ENCODE measurements around the gene INO80B.
"Not testable (repeated sequence)": the region's sequence is repeated elsewhere in the genome, so short reads cannot be mapped to it uniquely, and the experiment has no call there.

INO80B gene

DNA sequence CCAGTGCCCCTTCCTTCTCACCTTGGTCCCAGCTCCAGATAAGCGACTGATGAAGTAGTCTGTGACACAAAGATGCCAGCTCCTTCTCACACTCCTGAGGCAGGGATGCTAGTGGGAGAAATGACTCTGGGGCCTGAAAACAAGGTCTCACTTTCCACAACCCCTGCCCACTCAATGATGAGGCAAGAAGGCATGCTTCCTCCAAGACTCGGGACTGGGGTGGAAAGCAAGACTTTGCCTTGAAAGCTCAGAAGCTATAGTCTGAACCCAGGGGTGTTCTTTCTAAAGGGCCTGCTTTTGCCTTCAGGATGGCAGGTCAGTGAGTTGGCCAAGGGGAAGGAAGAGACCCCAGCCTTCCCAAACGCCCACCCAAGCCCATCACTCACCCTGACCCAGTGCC lies 26.5 kb downstream of the INO80B start:
- DNase-seq (ENCODE audit: low spot score), result no peak
- TF ChIP-seq, protein P1, sequence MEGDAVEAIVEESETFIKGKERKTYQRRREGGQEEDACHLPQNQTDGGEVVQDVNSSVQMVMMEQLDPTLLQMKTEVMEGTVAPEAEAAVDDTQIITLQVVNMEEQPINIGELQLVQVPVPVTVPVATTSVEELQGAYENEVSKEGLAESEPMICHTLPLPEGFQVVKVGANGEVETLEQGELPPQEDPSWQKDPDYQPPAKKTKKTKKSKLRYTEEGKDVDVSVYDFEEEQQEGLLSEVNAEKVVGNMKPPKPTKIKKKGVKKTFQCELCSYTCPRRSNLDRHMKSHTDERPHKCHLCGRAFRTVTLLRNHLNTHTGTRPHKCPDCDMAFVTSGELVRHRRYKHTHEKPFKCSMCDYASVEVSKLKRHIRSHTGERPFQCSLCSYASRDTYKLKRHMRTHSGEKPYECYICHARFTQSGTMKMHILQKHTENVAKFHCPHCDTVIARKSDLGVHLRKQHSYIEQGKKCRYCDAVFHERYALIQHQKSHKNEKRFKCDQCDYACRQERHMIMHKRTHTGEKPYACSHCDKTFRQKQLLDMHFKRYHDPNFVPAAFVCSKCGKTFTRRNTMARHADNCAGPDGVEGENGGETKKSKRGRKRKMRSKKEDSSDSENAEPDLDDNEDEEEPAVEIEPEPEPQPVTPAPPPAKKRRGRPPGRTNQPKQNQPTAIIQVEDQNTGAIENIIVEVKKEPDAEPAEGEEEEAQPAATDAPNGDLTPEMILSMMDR (IDR thresholded peaks at IDR 0.05; ENCODE audit: extremely low read depth, missing control alignments), result no peak

DNA sequence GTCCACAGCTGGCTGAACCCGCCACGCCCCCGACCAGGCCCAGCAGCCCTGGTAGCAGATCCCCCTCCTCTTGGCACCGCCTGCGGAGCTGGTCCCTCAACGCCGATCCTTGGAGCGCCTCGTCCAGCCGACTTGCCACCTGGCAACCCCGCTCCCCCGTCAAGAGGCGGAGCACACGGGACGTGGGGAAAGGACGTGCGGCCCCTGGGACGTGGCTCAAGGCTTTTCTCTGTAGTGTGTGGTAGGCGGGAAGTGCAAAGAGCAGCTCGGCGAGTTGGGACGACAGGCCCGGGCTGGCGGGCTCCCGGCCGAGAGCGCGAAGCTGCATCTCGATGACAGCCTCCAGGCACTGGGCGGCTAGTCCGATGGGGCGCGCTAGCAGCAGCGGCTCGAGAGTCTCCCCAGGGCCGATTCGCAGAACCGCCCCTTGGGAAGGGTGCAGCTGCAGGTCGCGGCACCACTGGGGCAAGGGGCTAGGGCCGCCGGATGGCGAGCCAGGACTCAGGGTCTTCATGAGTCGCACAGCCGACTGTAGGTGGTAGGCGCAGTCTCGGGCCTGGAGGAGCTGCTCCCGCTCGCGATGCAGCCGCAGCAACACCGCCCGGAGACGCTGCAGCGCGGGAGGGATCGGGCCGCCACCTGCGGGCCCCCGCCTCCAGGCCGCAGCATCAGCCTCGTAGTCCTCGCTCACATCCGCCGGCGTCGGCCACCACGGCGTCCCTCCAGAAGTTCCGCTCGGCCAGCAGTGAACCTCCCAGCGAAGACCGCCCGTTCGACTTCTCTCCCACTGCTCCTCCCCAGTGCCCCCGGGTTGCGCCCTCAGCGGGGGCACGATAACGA lies 27.3 kb downstream of the INO80B start:
- DNase-seq (ENCODE audit: low spot score), result peak; percentile 66
- TF ChIP-seq, protein P1 (IDR thresholded peaks at IDR 0.05; ENCODE audit: extremely low read depth, missing control alignments), result no peak

DNA sequence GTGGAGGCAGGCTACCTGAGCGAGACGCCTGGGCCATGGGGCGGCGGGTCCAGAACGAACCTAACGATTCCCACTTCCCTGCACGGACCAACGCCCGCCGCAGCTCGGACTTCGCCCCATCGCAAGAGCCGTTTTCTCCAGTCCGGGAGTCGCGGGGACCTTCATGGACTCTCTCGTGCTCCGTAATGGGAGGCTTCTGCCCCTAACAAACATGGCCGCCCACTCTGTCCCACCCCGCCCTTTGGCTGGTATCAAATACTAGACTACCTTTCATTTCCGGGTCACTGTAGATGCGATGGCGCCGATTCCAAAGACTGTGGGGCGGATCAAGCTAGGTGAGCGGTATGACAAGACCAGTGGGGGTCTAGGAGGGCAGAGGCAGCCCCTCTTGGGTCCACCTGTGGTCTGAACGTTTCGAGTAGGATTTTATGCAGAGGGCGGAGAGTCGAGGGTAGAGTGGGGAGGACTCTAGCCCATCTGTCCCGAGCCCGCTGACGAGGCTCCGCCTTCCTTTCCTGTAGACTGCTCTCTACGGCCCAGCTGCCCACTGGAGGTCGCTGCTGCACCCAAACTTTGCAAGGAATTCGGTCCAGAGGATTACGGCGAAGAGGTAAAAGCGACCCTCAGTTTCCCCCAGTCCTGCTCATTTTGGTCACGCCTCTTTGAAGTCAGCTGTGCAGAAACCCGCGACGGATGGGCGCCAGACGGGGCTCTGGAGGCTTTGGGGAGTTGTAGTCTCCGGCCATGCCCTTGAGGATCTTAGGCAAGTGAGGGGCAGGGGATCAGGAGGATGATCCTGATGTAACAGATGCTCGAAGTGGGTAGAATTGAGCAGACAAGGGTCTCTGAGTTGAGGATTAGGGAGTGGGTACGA lies 28.2 kb downstream of the INO80B start, which contains the start of the genes CCDC142 and TTC31:
CCDC142 (minus strand) TSS at position 198 of the 874 bp plus-strand sequence; CDS start at position 37, 161 bp downstream.
TTC31 (plus strand) TSS at position 281 of the 874 bp plus-strand sequence; CDS start at position 296, 15 bp downstream.
- DNase-seq (ENCODE audit: low spot score), result peak; percentile 93
- TF ChIP-seq, protein P1 (IDR thresholded peaks at IDR 0.05; ENCODE audit: extremely low read depth, missing control alignments), result peak; percentile 86

DNA sequence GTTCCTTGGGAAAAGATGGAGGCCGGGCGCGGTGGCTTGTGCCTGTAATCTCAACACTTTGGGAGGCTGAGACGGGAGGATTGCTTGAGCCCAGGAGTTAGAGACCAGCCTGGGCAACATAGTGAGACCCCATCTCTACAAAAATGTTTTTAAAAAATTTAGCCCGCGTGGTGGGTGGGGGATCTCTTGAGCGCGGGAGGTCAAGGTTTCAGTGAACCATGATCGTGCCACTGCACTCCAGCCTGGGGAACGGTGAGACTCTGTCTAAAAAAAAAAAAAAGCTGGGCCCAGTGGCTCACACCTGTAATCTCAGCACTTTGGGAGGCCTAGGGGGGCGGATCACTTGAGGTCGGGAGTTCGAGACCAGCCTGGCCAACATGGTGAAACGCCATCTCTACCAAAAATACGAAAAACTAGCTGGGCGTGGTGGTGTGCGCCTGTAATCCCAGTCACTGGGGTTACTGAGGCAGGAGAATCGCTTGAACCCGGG lies 28.8 kb downstream of the INO80B start:
- not testable (repeated sequence) for DNase-seq (ENCODE audit: low spot score)

DNA sequence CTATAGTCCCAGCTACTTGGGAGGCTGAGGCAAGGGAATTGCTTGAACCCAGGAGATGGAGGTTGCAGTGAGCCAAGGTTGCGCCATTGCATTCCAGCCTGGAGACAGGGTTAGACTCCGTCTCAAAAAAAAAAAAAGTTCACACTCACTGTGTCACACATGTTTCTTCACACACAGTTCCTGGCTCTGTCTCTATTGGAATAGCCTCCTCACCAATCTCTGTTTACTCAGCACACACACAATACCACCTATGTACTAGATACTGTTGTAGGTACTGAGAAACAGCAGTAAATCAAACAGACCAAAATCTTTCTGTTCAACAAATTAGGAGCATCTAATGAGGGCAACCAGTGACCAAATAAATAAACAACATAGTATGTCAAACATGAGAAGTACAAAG lies 31.3 kb downstream of the INO80B start:
- TF ChIP-seq, protein P1 (IDR thresholded peaks at IDR 0.05; ENCODE audit: extremely low read depth, missing control alignments), result no peak
- DNase-seq (ENCODE audit: low spot score), result no peak

DNA sequence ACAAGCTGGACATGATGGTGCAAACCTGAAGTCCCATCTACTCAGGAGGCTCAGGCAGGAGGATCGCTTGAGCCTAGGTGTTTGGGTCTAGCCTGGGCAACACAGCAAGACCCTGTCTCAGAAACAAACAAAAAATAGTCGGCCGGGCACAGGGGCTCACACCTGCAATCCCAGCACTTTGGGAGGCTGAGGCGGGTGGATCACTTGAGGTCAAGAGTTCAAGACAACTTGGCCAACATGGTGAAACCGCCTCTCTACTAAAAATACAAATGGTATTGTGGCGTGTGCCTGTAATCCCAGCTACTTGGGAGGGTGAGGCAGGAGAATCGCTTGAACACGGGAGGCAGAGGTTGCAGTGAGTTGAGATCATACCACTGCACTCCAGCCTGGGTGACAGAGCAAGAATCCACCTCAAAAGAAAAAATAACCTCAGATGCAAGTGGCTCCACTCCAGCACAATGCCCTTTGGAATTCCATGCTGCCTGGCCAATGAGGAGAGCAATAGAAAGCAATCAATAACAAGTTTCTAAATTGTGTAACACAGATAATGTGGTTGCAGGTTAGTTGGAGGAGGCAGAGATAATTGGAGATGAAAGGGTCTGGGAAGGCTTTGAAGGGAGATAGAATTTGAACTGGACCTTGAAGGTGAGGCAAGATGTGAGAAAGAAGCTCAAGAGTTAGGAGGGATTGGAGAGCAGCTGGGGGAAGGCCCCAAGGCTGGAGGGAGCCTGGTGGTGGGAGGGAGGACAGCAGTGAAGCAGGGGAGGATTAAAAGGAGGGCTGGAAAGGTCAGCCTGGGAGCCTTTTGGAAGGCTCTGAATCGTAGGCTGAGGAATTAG lies 34.0 kb downstream of the INO80B start:
- TF ChIP-seq, protein P1 (IDR thresholded peaks at IDR 0.05; ENCODE audit: extremely low read depth, missing control alignments), result no peak
- DNase-seq (ENCODE audit: low spot score), result no peak

DNA sequence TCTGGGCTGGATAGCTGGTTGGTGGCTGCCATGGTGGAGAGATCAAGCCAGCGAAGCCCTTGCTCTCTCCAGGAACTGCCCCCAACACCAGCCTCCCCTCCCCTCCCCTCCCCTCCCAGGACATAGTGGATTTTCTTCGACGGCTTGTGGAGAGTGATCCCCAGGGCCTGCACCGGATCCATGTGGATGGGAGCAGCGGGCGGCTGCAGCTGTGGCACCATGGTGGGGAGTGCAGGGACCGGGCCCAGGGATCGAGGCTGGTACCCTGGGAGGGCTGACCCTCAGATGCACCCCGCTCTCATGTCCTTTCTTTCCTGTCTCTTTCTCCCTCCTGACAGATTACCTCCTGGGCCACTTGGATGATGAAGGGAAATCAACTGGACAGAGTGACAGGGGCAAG lies 35.0 kb downstream of the INO80B start:
- no peak for DNase-seq (ENCODE audit: low spot score)
- TF ChIP-seq, protein P1 (IDR thresholded peaks at IDR 0.05; ENCODE audit: extremely low read depth, missing control alignments), result no peak

Measured in GM20000 (cell line).